GM21526 (cell line): ENCODE results near the gene INS.

Experiments used
- ATAC-seq: cut with Tn5 transposase; IDR thresholded peaks from one replicate; pipeline ENCODE4 v1.9.1; 2021; ENCODE audit warnings: moderate library complexity; ENCODE audit not compliant: unreplicated experiment, low FRiP score

The INS gene

DNA sequence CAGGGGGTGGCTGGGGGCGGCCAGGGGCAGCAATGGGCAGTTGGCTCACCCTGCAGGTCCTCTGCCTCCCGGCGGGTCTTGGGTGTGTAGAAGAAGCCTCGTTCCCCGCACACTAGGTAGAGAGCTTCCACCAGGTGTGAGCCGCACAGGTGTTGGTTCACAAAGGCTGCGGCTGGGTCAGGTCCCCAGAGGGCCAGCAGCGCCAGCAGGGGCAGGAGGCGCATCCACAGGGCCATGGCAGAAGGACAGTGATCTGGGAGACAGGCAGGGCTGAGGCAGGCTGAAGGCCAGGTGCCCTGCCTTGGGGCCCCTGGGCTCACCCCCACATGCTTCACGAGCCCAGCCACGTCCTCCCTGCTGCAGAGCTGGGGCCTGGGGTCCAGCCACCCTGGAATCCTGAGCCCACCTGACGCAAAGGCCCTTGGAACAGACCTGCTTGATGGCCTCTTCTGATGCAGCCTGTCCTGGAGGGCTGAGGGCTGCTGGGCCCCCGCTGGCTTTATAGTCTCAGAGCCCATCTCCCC lies at the start of gene INS:
Gene INS, minus strand, starts transcription at position 474 of the 524 bp plus-strand sequence. Its CDS starts 238 bp downstream, at position 236.
- no peak for ATAC-seq

DNA sequence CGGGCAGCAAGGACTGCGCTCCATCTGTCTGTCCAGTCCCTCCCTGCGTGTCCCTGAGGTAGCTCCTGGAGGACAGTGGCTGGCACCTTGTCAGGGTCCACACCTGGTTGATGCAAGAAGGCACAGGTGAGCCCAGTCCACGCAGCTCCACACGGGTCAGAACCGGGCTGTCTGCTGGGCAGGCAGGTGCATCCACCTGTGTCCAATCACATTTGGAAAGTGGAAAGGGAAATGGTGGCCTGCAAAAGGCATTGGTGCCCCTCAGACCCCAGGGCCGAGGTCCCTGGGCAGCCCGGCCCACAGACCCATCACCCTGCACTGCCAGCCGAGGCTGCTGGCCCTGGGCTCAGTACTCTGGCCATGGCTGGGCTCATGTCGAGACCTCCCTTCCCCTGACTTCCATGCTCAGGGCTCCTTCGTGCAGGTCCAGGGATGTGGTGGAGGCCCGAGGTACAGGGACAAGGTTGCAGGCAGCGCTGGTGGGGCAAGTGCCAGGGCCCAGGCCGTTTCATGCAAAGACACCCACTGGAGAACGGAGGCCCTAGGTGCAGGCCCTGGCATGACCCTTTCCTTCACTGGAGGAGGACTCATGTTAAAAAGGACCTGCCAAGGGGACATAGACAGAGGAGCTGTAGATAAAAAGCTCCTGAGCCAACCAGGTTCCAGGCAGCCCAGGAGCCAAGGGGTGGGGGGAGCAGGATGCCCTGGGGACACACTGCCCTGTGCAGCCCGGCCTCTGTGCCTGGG lies 49.5 kb upstream of the INS start:
- no peak for ATAC-seq

DNA sequence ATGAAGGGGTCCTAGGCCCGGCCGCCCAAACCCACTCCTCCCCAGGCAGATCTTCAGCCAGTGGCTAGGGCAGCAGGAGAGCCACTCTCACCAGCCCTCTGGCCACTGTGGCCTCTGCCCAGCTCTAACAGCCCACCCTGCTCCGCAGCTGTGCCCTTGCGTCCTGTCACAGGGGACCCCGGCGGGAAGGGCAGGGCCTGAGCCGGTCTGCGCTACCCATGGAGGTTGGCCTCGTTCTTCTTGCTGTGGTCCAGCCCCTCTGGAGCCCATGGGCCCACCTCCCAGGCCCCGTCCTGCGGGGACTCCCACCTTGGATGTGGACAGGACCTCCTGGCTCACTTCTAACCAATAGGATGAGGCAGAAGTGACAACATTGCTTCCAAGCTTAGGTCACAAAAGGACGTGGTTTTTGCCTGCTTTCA lies 48.9 kb upstream of the INS start:
- no peak for ATAC-seq

DNA sequence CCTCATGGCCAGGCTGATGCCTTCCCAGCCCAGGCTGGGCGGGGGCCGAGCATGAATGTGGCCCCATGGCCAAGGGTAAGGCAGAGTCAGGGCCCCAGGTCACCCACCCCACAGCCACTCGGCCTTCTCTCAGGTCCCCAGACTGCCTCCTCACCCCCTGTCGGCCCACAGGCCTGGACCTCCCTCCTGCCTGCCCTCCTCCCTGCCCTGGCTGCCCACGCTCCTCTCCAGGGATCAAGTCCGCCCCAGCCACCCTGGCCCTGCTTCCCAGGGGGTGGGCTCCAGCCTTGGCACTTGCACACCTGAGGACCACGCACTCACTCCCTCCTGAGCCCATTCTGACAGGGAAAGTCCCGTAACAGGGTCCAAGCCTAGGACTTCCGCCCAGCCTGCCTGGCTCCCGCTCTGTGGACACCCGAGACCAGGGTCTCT lies 48.4 kb upstream of the INS start:
- ATAC-seq = no peak

DNA sequence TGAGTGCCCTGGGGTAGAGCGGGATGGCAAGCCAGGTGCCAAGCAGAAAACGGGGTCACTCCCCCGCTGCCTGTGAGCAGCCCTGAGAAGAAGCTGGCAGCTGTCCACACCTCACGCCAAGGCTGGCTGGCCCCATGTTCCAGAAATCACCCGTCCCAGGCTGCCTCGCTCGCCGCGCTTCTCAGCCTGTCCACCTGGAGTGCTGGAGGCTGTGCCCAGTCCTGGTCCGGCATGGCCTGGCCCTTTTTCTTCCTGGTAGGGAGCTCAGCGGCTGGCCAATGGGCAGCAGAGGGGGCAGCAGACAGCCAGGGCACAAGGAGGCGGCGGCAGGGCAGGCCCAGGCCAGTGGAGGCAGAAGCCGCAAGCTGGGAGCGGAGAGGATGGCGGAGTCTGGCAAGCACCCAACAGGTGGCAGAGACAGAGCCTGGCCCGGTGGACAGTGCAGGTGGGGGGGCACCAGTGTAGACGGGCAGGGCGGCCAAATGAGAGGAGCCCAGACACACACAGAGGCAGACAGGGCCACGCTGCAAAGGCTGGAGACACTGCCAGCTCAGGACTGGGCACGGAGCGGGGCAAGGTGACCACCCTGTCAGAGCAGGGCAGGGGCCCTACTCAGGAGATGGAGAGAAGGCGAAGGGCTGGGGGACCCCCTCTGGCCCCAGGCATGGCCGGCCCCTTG lies 47.8 kb upstream of the INS start:
- no peak for ATAC-seq

DNA sequence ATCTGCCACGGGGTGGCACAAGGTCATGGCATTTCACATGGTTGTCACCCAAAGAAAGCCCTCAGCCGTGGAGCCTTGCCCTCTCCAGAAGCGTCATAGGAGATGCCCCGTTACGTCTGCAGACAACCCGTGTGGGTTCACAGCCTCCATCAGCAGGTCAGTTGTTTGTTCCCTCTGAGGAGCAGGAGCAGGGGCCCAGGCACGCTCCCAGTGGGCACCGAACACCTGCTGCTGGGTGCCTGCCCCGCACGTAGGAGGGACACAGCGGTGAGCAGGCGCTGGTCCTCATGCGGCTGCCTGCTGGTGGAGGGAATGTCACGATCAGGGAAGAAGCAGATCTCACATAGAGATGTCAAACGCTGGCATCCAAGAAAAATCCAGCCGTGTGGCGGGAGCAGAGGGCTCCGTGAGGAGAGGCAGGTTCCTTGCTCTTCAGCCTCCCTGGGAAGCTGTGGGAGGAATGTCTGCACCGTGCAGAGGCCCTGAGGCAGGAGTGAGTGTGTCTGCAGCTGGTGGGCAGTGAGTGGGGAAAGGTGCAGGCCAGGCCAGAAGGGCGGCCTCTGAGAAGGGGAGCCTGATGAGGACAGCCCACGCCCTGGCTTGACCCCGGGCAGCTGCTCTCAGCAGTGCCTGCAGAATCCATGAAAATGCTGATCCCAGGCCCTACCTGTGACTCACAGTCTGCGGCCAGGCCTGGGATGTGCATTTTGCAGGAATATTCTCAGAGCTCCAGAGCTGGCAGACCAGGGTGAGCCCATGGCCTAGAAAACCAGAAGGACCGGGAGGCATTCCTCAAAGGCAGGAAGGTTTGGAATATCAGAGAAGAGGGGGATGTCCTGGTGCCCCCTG lies 47.0 kb upstream of the INS start:
- no peak for ATAC-seq

DNA sequence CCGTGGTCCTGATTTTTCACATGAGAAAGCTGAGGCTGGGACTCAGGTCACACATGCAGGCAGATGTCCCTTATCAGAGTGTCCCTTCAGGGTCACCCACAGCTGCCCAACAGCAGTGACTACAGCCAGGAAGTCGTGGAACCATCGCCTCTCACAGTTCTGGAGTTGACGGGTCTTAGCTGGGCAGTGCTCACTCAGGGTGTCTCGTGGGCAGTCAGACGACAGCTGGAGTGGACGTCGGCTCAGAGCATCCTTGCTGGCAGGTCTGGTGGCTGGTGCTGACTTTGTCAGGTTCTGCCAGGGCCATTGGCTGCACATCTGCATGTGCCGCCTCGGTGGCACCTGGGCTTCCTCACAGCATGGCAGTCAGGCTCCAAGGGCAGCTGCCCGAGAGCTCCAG lies 46.2 kb upstream of the INS start:
- no peak for ATAC-seq

DNA sequence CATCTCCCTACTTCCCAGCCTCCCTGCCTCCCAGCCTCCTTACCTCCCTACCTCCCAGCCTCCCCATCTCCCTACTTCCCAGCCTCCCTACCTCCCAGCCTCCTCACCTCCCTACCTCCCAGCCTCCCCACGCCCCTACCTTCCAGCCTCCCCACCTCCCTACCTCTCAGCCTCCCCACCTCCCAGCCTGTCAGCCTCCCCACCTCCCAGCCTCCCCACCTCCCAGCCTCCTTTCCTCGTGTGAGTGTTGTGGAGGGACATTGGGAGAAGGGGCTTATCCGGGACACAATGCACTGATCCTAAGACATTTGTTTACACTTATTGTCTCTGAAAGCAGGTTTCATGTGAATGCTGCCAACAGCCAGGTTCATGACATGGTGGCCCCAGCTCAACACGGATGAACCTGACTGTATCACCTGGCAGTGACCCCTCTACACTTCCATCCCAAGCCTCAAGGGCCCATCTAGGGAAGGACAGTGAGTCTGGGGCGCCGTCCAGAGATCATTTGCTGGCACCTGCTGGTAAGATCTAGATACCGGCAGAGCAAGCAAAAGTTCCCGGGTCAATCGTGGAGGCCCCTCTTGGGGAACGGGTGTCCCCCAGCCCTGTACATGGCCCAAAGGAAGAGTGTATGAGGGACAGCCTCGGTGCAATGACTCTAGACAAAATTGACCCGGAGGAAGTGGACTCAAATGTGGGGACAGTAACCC lies 45.1 kb upstream of the INS start:
- no peak for ATAC-seq

DNA sequence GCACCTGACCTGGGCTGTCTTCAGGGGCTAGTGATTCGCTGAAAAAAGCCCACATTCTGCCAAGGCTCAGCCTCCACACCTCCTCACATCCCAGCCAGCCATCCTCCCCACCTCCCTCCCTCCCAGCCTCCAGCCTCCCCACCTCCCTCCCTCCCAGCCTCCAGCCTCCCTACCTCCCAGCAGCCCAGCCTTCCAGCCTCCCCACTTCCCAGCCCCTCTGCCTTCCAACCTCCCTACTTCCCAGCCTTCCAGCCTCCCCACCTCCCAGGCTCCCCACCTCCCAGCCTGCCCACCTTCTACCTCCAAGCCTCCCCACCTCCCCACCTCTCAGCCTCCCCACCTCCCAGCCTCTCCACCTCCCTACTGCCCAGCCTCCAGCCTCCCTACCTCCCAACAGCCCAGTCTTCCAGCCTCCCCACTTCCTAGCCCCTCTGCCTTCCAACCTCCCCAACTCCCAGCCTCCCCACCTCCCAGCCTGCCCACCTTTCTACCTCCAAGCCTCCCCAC lies 44.3 kb upstream of the INS start:
- ATAC-seq = no peak

DNA sequence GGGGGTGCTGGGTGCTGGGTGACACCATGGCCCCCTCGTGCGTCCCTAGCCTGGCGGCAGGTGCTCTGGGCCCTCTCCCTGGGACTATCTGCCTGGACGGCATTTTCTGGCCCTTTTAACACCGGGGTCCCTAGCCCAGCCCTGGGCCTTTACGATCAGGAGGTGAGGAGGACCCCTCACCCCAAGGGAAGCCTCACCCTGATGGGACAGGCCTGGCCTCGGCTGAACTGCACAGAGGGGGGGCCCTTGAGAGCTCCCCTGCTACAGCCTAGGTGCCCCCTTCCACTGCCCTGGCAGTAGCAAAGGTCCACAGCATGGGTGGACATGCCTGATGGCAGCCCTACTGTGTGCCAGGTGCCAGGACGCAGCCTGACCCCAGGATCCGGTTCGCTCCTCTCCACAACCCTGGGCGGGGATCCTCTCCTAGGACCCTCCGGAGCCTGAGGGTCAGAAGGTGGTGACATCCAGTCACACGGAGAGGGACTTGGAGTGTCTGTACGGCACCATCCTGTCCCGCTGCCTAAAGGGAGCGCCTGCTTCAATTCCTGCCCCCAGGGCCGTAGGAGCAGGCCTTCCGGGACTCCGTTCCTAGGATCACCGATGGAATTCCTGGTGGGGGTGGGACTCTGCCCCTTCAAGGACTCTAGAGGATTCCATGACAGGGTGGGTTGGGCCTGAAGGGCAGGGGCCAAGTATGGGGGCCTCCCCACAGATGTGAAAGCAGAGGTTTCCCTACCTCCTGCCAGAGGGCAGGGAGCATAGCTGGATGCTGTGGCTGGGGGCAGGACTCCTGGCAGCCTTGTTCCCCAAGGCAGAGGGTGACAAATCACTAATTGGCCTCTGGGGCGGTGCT lies 43.6 kb upstream of the INS start:
- ATAC-seq = no peak

DNA sequence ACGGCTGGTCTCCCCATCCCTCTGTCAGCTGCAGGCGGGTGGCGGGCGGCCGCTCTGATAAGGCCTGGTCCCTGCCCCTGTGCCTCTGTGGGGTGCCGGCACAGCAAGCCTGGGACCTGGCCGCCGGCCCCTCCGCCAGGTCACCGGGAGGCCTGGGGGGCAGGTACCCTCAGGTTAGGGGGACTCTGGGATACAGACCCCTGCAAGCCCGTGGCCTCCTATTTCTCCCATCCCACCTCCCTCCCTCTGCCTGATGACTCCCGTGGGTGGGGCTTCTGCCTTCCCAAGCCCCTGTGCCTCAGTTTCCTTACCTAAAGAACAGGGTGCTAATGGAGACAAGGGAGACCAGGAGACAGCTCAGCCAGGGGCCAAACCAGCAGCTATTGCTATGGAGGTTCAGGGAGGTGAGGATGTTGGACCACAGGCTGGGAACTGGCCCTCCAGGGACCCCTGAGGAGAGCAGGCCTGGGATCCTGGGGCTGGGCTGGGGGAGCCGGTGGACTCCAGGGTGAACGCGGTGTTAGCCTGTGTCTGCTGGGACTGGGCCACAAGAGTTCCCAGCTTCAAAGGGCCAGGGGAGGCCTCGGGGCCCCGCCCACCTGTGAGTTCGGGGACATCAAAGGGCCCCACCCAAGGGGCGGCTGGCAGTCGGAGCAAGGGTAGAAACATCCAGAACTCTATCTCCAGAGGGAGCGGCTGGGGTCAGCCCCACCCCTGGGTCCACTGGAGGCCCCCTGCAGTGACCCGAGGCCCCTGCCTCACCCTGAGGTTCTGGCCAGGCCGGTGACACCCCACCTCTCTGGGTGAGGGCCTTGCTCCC lies 42.6 kb upstream of the INS start:
- ATAC-seq = no peak

DNA sequence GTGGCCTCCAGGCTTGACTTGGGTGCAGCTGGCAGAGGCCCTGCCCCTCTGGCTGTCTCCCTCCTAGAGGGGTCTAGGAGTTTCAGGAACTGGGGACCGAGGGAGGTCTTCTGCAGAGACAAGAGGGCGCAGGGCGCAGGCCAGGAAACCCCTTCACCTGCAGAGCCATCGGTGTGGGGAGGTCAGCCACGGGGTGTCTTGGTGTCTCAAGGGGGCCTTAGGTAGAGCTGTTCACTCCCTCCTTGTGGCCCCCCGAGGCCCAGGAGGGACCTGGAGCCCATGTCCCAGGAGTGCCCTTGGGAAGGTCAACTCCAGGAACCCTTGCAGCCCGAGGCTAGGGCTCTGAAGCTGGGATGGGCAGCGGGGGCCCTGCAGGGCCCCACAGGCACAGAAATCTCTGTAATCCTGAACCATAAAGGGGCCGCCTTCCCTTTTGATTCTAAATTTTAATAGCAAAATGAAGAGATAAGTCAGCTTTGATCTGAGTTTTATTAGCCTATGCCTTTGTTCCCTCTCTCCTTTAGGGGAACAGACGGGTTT lies 42.0 kb upstream of the INS start:
- ATAC-seq = no peak

DNA sequence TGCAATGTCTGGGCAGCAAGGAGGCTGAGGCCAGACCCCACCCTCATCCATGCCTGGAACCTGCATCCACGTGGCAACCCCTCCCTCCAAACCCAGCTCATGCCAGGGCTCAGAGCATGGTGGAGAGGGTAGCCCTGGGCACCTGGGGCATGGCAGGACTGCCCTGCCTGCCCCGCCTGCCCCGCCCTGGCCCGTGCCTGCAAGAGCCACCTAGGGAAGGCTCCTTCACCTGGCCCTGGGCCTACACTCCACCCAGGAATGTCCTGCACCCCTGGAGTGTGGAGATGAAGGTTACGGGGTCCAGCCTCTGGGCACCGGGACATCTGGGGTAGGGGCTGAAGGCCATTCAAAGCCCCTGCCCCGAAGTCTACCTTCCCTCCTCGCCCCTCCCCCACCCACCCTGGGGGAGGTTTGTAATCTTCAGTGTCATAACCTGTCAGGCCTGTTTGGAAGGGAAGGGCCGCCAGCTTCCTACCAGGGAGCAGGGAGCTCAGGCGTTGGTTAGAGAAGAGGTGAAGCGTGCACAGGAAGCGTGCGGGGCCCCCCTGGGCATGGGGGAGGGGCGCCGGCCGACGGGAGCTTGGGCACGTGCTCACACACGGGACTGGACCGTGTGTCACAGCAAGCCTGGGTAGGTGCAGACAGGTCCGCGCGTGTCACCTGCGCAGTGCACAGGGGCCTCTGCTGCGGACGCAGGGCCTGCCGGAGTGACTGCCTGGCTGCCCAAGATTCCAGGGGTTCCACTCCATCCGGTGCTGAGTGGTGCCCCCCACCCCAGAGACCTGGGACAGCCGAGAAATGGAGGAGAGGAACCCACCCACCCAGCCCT lies 41.3 kb upstream of the INS start:
- no peak for ATAC-seq

DNA sequence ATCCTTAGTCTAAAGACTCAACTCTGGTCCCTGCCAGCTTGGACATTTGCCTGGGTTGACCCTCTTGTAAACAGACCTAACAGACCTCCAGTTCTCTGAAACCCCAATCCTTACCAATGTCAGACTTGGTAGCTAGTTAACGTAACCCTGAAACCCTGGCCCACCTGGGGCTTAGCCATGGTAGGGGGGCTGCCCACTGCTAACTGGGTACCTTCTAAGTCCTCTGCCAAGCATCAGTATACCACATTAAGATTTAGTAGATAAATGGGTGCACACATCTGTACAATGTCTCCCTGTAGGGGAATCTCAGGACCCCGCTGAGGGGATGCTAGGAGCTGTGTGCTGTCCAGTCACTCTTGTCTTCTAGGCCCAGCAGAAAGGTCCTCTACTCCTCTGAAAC lies 40.5 kb upstream of the INS start:
- no peak for ATAC-seq

DNA sequence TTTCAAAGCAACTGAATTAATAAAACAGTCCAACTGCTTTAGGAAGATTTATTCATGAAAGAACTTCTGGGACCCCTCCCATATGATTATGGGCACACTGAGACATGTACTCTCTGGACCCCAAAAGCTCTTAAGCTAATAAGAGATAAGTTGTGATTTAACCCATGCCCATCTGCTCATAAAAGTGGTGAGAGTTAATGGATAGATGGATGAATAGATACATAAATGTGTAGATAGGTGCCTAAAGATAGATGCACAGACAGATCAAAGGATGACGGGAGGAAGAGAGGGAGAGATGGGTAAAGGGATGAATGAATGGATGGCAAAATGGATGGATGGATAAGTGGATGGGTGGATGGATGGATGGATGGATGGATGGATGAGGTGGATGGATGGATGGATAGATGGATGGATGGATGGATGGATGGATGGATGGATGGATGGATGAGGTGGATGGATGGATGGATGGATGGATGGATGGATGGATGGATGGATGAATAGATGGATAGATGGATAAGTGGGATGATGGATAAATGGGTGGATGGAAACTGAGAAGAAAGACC lies 40.0 kb upstream of the INS start:
- no peak for ATAC-seq

DNA sequence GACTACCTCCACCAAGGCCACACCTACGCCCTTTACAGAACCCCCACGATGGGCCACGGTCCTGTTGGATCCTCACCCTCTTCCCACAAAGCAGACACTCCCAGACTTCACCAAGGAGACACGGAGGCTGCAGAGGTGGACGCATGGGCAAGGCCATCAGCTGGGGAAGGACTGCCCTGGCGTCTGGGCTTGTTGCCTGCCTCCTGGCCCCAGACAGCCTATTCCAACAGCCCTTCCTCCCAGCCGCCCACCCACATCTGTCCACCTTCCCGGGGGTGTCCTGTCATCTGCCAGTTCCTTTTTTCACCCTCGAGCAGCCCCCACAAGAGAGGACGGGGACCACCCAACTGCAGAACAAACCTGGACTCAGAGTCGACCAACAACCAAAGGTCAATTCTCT lies 39.5 kb upstream of the INS start:
- ATAC-seq = no peak
